Brain microvascular endothelial cell (primary cell): ENCODE results near the gene ERP44.

Source experiments
- DNase-seq: peaks from one replicate; pipeline ENCODE4 v3.0.0-alpha.2; 2020
- H3K27ac ChIP-seq: fragments of 250-450 bp; sonication (Bioruptor Pico); 2 replicates; pipeline ENCODE4 v1.5.1; 2020; ENCODE audit warnings: mild to moderate bottlenecking, moderate library complexity
- H3K27me3 ChIP-seq: fragments of 250-450 bp; sonication (Bioruptor Pico); replicated peaks from 2 replicates; pipeline ENCODE4 v1.5.1; 2020; ENCODE audit warnings: mild to moderate bottlenecking
- H3K36me3 ChIP-seq: fragments of 250-450 bp; sonication (Bioruptor Pico); replicated peaks from 2 replicates; pipeline ENCODE4 v1.5.1; 2020; ENCODE audit warnings: mild to moderate bottlenecking
- H3K4me3 ChIP-seq: 2 replicates; pipeline ENCODE4 v1.5.1; 2011; ENCODE audit warnings: low read depth, mild to moderate bottlenecking, control low read depth, low read length, moderate library complexity
- CTCF ChIP-seq: IDR thresholded peaks from 2 replicates; pipeline ENCODE4 v1.5.1; 2011; ENCODE audit warnings: low read depth, mild to moderate bottlenecking, moderate library complexity, low read length, control low read depth, inconsistent platforms; ENCODE audit errors: missing control alignments
- in situ Hi-C: cut with HindIII; loops from 2 replicates; pipeline ENCODE4 v1.10.0; 2017; ENCODE audit warnings: low sequenced_read_pairs, low pct_ligation_motif_present

Gene ERP44

GRCh38 chr9:100033877-100034551 lies 64.8 kb downstream of the ERP44 start:
- no peak for DNase-seq
- in situ Hi-C loops: no loop called here
- H3K36me3 ChIP-seq: no peaks in the 10 kb centered on the region
- TF ChIP-seq CTCF: no peak
- no peak overlapping the region for H3K27ac ChIP-seq
- H3K4me3 ChIP-seq: no peak overlapping the region
- H3K27me3 ChIP-seq: no peaks in the 10 kb centered on the region

- Histone ChIP-seq H3K36me3 (no peaks in the 10 kb centered on the region), H3K27me3 (no peaks in the 10 kb centered on the region), H3K4me3 (no peak overlapping the region), H3K27ac (no peak overlapping the region)
- DNase-seq: no peak
- in situ Hi-C loops: no loop called here
- no peak for TF ChIP-seq CTCF
These were observed 68.3 kb downstream of the ERP44 start for GRCh38 chr9:100030548-100030947.

- DNase-seq: no peak
- H3K36me3 ChIP-seq: no peaks in the 10 kb centered on the region
- no peaks in the 10 kb centered on the region for H3K27me3 ChIP-seq
- H3K4me3 ChIP-seq: no peak overlapping the region
- in situ Hi-C loops: no loop called here
- no peak overlapping the region for H3K27ac ChIP-seq
- TF ChIP-seq CTCF: no peak
These were observed 69.5 kb downstream of the ERP44 start for GRCh38 chr9:100029251-100029650.

GRCh38 chr9:100028201-100028784 lies 70.5 kb downstream of the ERP44 start:
- TF ChIP-seq CTCF: peak; percentile 99
- in situ Hi-C loops: no loop called here
- no peaks in the 10 kb centered on the region for H3K36me3 ChIP-seq
- DNase-seq: peak; percentile 74
- H3K27ac ChIP-seq: no peak overlapping the region
- H3K27me3 ChIP-seq: no peaks in the 10 kb centered on the region
- no peak overlapping the region for H3K4me3 ChIP-seq

GRCh38 chr9:100027543-100027942 lies 71.3 kb downstream of the ERP44 start:
- no peaks in the 10 kb centered on the region for H3K27me3 ChIP-seq
- H3K36me3 ChIP-seq: no peaks in the 10 kb centered on the region
- no peak overlapping the region for H3K27ac ChIP-seq
- in situ Hi-C loops: no loop called here
- H3K4me3 ChIP-seq: no peak overlapping the region
- DNase-seq: no peak
- no peak for TF ChIP-seq CTCF

GRCh38 chr9:100021931-100022330 lies 76.9 kb downstream of the ERP44 start:
- TF ChIP-seq CTCF: no peak
- no peaks in the 10 kb centered on the region for H3K27me3 ChIP-seq
- no peaks in the 10 kb centered on the region for H3K36me3 ChIP-seq
- H3K27ac ChIP-seq: no peak overlapping the region
- no peak overlapping the region for H3K4me3 ChIP-seq
- no peak for DNase-seq
- in situ Hi-C loops: no loop called here
